ENCODE measurements around the gene PINLYP.

DNA sequence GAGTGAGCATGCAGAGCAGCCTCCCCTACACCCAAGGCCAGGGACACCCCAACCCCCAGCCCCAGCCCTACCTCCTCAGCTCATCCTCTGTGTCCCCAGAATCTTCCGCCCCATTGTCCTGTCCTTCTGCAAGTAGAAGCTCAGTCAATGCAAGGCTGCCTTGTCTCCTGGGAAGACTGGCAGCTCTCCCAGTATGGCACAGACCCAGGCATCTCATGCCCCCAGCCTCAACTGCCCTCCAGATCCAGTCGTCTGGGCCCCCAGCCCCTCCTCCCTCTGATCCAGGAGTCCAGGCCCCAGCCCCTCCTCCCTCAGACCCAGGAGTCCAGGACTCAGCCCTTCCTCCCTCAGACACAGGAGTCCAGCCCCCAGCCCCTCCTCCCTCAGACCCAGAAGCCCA is 29.6 kb upstream of the PINLYP start:
- no peak for TF ChIP-seq CTCF (IDR thresholded peaks at IDR 0.05)
- no peak for TF ChIP-seq TP53 (CRISPR knock-in tag; IDR thresholded peaks at IDR 0.05)
- no peak for TF ChIP-seq TFCP2L1 (CRISPR knock-in tag; IDR thresholded peaks at IDR 0.05)
- TF ChIP-seq JUNB (IDR thresholded peaks at IDR 0.05): no peak
- TF ChIP-seq, protein P1, sequence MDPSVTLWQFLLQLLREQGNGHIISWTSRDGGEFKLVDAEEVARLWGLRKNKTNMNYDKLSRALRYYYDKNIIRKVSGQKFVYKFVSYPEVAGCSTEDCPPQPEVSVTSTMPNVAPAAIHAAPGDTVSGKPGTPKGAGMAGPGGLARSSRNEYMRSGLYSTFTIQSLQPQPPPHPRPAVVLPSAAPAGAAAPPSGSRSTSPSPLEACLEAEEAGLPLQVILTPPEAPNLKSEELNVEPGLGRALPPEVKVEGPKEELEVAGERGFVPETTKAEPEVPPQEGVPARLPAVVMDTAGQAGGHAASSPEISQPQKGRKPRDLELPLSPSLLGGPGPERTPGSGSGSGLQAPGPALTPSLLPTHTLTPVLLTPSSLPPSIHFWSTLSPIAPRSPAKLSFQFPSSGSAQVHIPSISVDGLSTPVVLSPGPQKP (IDR thresholded peaks at IDR 0.05; ENCODE audit: low read depth, low read length): no peak
- no peak for TF ChIP-seq RNF2 (IDR thresholded peaks at IDR 0.05; ENCODE audit: borderline replicate concordance, low read depth)
- TF ChIP-seq ATOH8 (CRISPR knock-in tag; IDR thresholded peaks at IDR 0.05; ENCODE audit: low read depth): no peak

All from A549 (cell line).